ENCODE measurements around the gene UPK2.

Gene UPK2

DNA sequence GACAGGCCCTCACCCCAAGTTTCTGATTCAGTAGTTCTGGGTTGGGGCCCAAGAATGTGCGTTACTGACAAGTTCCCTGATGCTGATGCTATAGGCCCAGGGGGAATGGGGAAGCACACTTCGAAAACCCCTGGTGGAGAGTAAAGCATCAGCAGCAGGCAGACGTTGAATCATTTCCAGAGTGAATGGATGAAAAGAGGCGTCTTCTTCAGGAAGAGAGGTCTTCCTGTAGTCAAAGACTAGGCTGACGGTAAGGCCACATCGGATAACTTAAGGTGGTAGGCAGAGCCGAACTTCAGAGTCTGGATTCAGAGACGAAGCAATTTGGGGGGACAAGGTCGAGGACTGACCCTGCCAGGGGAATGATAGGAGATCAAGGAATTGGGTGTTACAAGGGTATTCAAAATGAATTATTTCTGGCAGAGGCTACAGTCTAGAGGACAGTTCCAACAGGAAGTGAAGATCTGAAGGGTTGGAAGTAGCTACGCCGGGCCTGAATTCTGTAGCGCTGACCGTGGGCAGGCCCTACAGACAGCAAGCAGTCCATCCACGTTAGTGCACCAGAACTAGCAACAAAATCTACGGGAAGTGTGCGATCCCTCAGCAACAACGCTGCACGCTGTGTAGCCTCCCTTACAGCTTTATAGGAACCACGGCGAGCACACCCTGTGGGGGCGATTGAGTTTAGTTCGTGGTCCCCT is 41.0 kb downstream of the UPK2 start:
- peak; percentile 54 for DNase-seq

DNA sequence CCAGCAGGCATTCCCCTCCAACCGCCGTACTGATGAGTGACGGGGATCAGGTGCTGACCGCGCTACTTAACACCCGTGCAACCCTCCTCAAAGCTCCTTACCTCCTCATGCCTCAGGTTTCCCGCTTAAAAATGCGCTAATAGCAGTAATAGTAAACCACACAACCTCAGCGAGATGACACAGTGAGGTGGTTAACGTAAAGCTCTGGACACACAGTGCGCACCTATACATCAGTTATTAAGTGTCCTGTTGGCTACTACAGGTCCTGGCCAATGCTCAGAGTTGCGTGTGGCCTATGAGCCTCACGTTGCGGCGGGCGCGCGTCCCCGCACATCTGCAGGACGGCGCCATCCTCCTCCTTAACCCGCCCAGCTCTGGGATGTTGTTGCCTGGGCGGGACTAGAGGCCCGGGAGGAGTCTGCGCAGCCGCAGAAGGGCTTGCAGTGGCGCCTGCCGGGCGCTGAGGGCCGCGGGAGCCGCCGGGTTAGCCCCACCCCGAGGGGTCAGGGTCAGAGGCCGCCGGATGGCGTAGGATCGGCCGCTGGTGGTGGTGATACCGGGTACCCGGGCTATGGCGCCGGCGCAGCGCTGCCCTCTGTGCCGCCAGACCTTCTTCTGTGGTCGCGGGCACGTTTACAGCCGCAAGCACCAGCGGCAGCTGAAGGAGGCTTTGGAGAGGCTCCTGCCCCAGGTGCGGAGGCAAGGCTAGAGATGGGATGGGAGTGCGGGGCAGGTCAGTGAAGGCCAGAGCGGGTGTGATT is 41.7 kb downstream of the UPK2 start, which contains the start of gene CENATAC:
Gene CENATAC, plus strand, starts transcription at position 512 of the 761 bp plus-strand sequence. Its CDS starts 60 bp downstream, at position 572.
- DNase-seq: peak; percentile 96

DNA sequence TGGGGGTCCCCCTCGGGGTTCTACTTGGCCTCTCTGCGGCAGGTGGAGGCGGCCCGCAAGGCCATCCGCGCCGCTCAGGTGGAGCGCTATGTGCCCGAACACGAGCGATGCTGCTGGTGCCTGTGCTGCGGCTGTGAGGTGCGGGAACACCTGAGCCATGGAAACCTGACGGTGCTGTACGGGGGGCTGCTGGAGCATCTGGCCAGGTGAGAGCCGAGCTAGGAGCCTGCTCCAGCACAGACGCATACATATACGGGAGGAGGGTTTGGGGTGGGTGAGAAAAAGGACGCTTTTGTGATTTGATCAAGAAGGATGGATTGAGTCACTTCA is 42.3 kb downstream of the UPK2 start:
- DNase-seq: no peak

DNA sequence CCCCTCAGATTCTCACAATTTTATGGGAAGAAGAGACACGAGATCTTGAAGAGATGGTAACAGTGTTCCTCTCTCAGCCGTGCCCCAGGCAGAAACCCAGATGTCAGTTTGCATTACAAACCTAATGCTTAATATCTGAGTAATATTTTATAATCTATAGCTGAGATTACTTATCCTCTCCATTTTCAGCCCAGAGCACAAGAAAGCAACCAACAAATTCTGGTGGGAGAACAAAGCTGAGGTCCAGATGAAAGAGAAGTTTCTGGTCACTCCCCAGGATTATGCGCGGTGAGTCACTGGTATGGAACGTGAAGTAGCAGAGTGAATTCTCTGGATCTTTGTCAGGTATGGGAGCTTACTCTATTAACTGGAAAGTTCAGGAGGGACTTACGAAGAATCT is 42.7 kb downstream of the UPK2 start:
- no peak for DNase-seq

DNA sequence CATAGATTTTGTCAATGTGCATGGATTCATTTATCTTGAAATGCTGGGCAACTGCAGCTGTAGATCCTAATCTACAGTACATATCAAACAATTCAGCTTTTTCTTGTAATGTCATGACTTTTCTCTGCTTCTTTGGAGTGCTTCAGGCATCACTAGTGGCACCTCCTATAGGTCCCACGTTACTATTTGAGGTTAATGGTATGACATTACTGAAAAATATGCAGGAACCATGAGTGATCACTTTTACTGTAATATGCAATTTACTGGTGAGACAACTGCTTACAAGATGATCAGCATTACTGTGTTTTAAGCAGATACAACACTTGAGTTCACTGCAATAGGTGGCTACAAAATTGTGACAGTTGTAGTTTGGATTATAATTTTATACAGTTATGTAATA is 44.8 kb downstream of the UPK2 start:
- DNase-seq: no peak

DNA sequence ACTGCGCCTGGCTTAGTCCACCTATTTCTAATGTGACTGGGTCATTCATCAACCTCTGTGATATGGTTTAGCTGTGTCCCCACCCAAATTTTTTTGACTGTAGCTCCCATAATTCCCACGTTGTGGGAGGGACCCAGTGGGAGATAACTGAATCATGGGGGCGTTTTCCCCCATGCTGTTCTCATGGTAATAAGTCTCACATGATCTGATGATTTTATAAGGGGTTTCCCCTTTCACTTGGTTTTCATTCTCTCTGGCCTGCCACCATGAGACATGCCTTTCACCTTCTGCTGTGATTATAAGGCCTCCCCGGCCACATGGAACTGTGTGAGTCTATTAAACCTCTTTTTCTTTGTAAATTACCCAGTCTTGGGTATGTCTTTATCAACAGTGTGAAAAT is 50.6 kb downstream of the UPK2 start:
- DNase-seq: no peak
